ENCODE data around the gene AHI1.

AHI1 gene

GRCh38 chr6:135449246-135449645 lies 48.3 kb downstream of the AHI1 start:
- no peak for DNase-seq

DNA sequence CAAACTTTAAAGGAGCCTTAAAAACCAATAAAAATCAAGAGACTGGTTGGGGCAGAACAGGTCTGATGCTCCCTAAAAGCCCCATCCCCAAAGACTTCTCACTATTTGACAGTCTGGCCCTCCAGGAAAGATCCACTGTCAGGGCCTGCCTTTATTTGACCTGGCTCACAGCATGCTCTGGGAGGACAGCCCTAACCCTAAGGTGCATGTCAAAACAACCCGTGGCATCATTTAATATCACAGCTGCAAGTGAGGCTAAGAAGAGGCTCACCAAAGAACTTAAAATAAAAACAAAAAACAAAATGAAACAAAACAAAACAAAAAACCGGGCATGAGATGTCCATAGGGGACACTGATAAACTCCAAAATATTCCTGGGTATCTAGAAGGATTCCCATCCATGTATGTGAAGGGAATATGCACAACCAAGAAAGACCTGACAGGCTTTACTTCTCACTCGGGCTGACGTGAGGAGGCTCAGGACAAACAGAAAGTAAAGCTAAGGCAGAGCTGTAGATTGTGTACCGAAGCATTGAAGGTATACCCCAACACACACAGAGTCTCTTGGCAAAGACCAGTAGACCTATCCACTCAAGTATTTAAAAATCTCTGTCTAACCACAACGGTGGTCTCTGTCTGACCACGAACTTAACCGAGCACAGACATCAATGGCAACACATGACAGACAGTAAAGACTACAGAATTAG lies 57.3 kb downstream of the AHI1 start:
- peak; percentile 5 for DNase-seq

GRCh38 chr6:135439549-135439948 lies 58.0 kb downstream of the AHI1 start:
- no peak for DNase-seq

DNA sequence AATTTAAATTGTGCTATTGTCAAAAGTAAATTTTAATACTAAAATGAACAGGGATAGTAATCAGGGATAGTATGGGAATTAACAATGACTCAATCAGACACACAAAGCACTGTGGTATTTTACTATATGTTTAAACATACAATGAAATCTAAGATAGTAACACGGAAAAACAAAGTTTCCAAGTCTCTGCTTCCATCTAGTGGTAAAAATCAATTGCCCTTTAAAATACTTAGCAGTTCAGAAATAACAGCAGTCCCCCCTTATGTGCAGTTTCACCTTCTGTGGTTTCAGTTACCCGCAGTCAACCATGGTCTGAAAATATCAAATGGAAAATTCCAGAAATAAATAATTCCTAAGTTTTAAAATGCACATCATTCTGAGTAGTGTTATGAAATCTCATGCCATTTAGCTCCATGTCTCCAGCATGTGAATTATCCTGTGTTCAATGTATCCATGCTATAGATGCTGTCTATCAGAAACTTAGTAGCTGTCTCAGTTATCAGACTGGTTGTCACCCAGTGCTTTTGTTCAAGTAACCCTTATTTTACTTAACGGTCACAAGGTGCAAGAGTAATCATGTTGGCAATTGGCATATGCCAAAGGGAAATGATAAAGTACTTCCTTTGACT lies 58.5 kb downstream of the AHI1 start:
- DNase-seq = peak; percentile 43

GRCh38 chr6:135434991-135435390 lies 62.5 kb downstream of the AHI1 start:
- DNase-seq = no peak

- no peak for DNase-seq
These were observed 63.4 kb downstream of the AHI1 start for GRCh38 chr6:135434095-135434494.

GRCh38 chr6:135428078-135428477 lies 69.5 kb downstream of the AHI1 start:
- DNase-seq = no peak

GRCh38 chr6:135426833-135427232 lies 70.7 kb downstream of the AHI1 start:
- DNase-seq = no peak

GRCh38 chr6:135424385-135424784 lies 73.2 kb downstream of the AHI1 start:
- DNase-seq = no peak

GRCh38 chr6:135423649-135424128 lies 73.9 kb downstream of the AHI1 start:
- peak; percentile 49 for DNase-seq

- DNase-seq = no peak
These were observed 78.4 kb downstream of the AHI1 start for GRCh38 chr6:135419162-135419561.

DNA sequence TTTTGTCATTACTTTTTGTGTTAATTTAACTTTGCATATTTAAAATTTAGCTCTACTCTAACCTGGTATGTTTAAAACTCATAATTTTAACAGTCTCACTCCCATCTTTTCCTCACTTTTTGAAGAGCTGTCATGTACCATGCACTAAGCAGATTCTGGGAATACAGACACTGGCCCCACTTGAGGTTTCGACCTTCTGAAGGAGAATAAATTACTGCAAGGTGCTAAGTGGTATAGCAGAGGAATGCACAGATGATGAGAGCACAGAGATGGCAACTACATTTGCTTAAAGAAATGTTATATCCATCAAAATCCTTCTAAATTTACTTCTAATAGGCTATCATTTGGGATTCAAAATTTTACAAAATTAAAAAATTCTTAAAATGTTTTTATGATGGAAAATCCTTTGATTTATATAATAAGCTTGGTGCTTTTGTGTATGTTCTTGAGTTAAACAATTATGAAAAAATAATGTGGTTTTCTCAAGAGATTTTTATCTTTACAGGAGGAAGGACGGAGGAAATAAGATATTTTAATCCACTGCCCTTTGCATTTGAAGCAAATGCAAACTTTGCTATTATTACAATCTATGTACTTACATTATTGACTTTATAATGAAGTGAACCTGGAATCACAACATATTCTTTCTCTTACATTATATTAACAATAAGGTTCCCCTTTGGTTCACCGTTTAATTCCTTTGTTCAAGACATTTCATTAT lies 79.3 kb downstream of the AHI1 start:
- no peak for DNase-seq

DNA sequence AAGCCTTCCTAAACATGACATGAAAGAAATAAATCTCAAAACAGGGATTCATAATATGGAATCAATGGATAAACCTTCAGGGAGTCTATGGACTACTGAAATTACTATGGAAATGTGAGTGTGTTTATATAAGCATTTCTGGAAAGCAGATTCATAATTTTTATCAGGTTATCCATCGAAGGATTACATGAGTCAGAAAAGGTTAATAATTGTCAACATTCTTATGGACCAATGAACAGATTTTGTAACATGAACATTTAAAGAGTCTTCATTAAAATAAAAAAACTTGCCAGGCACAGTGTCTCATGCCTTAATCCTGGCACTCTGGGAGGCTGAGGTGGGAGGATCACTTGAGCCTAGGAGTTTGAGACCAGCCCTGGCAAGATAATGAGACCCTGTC lies 84.8 kb downstream of the AHI1 start:
- no peak for DNase-seq

GRCh38 chr6:135411849-135412248 lies 85.7 kb downstream of the AHI1 start:
- DNase-seq = no peak

- no peak for DNase-seq
These were observed 86.2 kb downstream of the AHI1 start for GRCh38 chr6:135411339-135411738.

GRCh38 chr6:135410856-135411255 lies 86.7 kb downstream of the AHI1 start:
- no peak for DNase-seq

DNA sequence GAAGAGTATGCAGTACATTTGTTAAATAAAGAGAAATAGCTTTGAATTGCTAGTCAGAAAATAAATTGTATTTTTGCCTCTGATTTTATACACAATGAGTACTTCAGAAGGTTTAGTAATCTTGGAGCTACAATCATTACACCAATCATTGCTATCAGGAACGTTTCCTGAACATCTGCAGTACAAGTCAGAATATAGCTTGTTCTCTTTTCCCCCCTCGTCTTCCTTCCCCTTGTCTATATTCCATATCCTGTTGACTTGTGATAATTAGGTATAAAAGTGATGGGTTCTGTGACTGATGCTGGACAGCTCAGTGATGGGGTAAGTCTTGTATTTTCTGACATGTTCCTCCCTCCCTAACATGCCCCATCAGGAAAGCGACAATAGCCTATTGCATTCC lies 94.0 kb downstream of the AHI1 start:
- DNase-seq = no peak

DNA sequence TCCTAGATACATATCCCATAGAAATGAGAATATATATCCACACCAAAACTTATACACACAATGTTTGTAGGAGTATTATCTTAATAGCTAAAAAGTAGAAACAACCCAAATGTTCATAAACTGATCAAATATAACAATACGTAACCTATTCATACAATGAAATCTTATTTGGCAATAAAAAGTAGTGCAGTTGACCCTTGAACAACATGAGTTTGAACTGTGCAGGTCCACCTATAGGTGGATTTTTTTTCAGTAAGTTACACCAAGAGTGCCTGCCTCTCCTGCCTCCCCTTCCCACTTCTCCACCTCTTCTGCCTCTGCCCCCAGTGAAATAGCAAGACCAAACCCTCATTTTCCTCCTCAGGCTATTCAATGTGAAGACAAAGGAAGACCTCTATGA lies 95.2 kb downstream of the AHI1 start:
- no peak for DNase-seq

DNA sequence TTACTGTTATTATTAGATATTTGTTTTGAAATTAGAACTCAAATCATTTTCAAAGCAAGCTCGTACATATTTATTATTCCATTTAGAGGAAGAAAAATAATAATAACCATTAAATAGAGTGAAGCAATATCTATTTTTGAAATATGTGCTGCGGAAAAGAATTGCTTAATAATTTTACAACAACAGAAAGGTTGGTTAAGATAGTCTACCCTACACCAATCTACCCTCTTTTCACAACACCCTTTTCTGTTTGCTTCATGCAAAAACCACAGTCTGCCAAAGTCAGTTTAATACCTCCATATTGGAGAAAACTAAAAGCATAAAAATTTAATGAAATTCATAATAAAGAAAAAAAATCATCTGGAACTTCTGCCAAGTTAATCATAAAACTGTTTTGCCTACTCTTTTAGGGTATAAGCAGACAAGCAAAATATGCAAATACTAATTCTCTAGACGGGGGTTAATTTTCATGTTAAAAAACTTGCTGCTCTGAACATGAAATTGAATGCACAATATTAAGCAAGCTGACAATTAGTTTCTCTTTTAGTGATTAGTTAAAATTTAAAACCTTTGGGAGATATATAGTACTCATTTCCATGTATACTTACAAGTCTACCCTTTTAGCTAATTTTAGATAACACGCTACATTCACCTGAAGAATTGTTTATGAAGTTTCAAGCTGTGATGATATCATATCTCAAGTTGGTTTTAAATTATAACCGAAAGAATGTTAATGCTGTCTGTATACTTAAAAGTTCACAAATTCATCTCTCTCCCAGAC lies 100.2 kb downstream of the AHI1 start:
- DNase-seq = no peak

- DNase-seq = no peak
These were observed 102.4 kb downstream of the AHI1 start for GRCh38 chr6:135395136-135395535.

- DNase-seq = no peak
These were observed 104.3 kb downstream of the AHI1 start for GRCh38 chr6:135393289-135393688.

DNA sequence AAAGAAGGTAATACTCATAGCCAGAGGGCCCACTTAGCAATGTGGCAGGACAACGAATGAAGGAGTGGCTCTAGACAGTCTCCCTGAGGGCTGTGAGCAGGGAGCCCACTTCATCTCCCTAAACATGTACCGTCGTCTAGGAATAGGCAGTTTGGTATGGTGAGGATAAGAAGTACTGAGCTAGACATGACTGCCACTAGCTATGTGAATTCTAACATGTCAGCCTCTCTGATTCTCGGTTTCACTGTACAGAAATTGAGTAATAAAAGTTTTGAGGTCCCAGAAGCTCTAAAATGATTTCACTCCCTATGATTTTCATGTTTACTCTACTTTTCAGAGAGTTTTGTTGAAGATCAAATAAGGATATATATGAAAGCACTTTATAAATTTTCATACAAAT lies 107.1 kb downstream of the AHI1 start:
- no peak for DNase-seq

GRCh38 chr6:135385299-135385698 lies 112.2 kb downstream of the AHI1 start:
- DNase-seq = no peak

Data from CD4-positive, alpha-beta T cell treated with Interleukin-21 for 1 hour (primary cell).